Measurements from ENCODE around the gene ACVRL1.

The ACVRL1 gene

DNA sequence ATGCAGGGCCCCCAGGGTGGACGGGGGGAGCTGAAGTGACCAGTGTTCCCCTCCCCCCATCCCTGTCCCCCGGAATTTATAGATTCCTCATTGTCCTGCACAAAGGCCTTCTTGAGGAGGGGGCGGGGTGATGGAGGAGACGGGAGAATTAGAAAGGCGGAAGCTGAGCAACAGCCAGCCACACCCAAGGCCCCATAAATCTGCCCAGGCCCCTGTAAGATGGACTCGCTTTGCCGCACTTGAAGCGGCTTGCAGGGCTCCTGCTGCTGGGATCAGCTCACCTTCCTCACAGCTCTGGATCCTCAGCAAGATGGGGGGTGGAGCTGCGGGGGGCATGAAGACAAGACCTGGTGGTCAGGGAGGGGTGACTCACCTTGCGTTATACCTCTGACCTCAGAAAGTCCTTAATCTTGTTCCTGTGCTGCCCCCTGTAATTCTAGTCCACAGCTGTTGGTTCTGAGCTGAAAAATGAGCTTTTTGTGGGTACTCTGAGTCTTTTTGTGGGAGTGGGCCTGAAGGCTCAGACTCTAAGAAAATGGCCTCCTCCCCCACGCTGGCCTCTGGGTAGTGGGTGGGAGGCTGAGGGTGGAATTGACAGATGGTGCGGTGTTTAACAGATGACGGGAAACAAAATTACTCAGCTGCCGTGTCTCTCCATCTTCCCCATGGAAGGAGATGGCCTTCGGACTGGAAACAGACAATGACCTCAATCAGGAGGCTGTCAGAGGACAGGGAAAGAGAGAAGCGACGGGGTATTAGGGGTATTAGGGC is 35.2 kb upstream of the ACVRL1 start:
- DNase-seq (ENCODE audit: extremely low spot score) = no peak
- ChIA-PET POLR2A (no interaction called here), CTCF (interaction anchor here (0.6 to 1.3 kb wide), 4 partner anchors 35 to 789 kb away, joined by 3 read pairs; partner anchors contain the start of gene CSRNP2)
- TF ChIP-seq CTBP1 (IDR thresholded peaks at IDR 0.05; ENCODE audit: borderline replicate concordance) = no peak
- no peak for TF ChIP-seq SUZ12 (IDR thresholded peaks at IDR 0.05)
- TF ChIP-seq NFRKB (IDR thresholded peaks at IDR 0.05) = no peak
- no peak for TF ChIP-seq FOXA1 (IDR thresholded peaks at IDR 0.05)
- TF ChIP-seq ELF4 (IDR thresholded peaks at IDR 0.05) = no peak
- TF ChIP-seq TARDBP (IDR thresholded peaks at IDR 0.05) = no peak
- TF ChIP-seq ZNF384 (IDR thresholded peaks at IDR 0.05) = no peak
- TF ChIP-seq FOXK2 (IDR thresholded peaks at IDR 0.05) = no peak
- TF ChIP-seq, protein P1, sequence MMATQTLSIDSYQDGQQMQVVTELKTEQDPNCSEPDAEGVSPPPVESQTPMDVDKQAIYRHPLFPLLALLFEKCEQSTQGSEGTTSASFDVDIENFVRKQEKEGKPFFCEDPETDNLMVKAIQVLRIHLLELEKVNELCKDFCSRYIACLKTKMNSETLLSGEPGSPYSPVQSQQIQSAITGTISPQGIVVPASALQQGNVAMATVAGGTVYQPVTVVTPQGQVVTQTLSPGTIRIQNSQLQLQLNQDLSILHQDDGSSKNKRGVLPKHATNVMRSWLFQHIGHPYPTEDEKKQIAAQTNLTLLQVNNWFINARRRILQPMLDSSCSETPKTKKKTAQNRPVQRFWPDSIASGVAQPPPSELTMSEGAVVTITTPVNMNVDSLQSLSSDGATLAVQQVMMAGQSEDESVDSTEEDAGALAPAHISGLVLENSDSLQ (IDR thresholded peaks at IDR 0.05) = no peak
- TF ChIP-seq FOXM1 (IDR thresholded peaks at IDR 0.05; ENCODE audit: borderline replicate concordance) = no peak
- TF ChIP-seq L3MBTL2 (conservative IDR thresholded peaks at IDR 0.05) = no peak
- no peak for TF ChIP-seq SP1 (IDR thresholded peaks at IDR 0.05)
- TF ChIP-seq HDGF (IDR thresholded peaks at IDR 0.05; ENCODE audit: borderline replicate concordance) = no peak
- no peak for TF ChIP-seq BHLHE40 (IDR thresholded peaks at IDR 0.05; ENCODE audit: borderline replicate concordance)
- TF ChIP-seq ARNT (IDR thresholded peaks at IDR 0.05) = no peak

DNA sequence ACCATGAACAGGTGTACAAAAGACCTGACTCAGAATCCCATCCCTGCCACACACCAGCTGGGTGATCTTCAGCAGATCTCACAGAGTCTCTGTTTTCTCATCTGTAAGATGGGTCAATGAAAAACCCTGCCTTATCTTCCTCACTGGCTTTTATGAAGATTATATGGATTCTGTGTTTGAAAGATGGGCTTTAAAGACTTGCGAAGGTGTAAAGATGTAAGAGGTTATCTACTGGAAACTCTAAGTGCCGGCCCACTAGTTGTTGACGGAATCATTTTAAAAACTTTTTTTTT is 34.7 kb upstream of the ACVRL1 start:
- no peak for TF ChIP-seq ZNF384 (IDR thresholded peaks at IDR 0.05)
- TF ChIP-seq BHLHE40 (IDR thresholded peaks at IDR 0.05; ENCODE audit: borderline replicate concordance) = no peak
- TF ChIP-seq, protein P1 (IDR thresholded peaks at IDR 0.05) = no peak
- no peak for TF ChIP-seq L3MBTL2 (conservative IDR thresholded peaks at IDR 0.05)
- TF ChIP-seq SUZ12 (IDR thresholded peaks at IDR 0.05) = no peak
- no peak for TF ChIP-seq NFRKB (IDR thresholded peaks at IDR 0.05)
- TF ChIP-seq ELF4 (IDR thresholded peaks at IDR 0.05) = no peak
- TF ChIP-seq CTBP1 (IDR thresholded peaks at IDR 0.05; ENCODE audit: borderline replicate concordance) = no peak
- no peak for TF ChIP-seq FOXA1 (IDR thresholded peaks at IDR 0.05)
- TF ChIP-seq HDGF (IDR thresholded peaks at IDR 0.05; ENCODE audit: borderline replicate concordance) = no peak
- no peak for TF ChIP-seq FOXM1 (IDR thresholded peaks at IDR 0.05; ENCODE audit: borderline replicate concordance)
- no peak for TF ChIP-seq FOXK2 (IDR thresholded peaks at IDR 0.05)
- TF ChIP-seq LEF1 (IDR thresholded peaks at IDR 0.05; ENCODE audit: borderline replicate concordance) = no peak
- no peak for TF ChIP-seq ARNT (IDR thresholded peaks at IDR 0.05)
- no peak for TF ChIP-seq SP1 (IDR thresholded peaks at IDR 0.05)
- no peak for TF ChIP-seq TARDBP (IDR thresholded peaks at IDR 0.05)
- ChIA-PET CTCF (interaction anchor here (0.6 kb wide), 1 partner anchor 789 kb away, joined by 3 read pairs; the partner anchor contains the start of gene CSRNP2), POLR2A (no interaction called here)

DNA sequence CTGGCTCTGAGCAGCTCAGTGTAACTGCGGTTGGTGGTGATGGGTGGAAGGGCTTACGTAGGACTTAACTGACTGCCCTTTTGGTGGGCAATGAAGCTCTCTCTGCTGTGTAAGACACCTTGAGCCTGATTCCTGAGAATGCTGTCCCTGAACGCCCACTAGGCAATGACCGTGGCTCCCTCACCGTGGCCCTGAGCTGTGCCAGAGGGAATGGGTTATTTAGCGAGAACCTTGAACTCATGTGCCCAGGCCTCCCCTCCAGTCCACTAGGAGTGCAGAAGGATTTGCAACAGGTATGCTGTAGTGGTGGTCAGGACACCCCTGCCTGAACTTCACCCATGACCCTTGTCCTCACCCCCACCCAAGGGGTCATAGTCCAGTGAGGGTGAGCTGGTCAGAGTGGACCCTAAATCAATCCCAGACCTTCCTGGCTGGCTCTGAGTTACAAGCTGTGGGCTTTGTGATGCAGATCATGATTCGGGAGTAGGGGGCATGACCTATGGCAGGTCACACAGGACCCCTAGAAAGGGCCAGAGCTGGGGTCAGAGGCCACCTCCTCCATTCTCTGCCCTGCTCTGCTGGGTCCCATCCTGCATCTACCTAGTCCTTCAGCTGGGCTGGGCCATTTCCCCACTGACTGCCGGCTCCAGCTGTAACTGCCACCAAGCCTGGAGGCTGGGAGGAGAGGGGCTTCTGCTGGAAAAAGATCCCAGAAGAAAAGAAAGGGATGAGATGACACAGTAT is 33.9 kb upstream of the ACVRL1 start:
- ChIA-PET CTCF (interaction anchor here (1.6 kb wide), 1 partner anchor 50 kb away, joined by 5 read pairs; no protein-coding TSS in a partner anchor), POLR2A (no interaction called here)
- TF ChIP-seq ZNF384 (IDR thresholded peaks at IDR 0.05) (no peak), SP1 (IDR thresholded peaks at IDR 0.05) (no peak), L3MBTL2 (conservative IDR thresholded peaks at IDR 0.05) (no peak), CTBP1 (IDR thresholded peaks at IDR 0.05; ENCODE audit: borderline replicate concordance) (no peak), ARNT (IDR thresholded peaks at IDR 0.05) (no peak)
- DNase-seq (ENCODE audit: extremely low spot score) = no peak

More for the DNA sequence above, 34.7 kb upstream of the ACVRL1 start:
- DNase-seq (ENCODE audit: extremely low spot score) = no peak

DNA sequence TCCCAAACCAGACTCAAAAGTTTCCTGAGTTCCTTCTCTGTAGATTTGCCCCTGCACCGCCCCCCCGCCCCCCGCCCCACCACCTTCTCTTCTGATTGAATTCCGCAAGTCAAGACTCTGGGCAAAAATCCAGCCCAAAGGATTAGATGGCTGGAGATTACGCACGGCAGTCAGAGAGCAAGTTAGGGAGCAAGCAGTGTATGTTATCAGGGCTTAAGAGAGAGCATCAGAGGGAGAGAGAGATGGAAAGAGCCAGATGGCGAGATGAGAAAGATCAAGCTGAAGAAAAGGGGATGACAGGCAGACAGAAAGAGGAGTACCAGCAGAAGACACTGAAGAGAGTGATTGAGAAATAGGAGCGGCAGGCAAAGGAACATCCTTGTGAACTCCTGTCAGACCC is 33.3 kb upstream of the ACVRL1 start:
- TF ChIP-seq CTBP1 (IDR thresholded peaks at IDR 0.05; ENCODE audit: borderline replicate concordance) = no peak
- TF ChIP-seq SUZ12 (IDR thresholded peaks at IDR 0.05) = no peak
- no peak for TF ChIP-seq NFRKB (IDR thresholded peaks at IDR 0.05)
- TF ChIP-seq HDGF (IDR thresholded peaks at IDR 0.05; ENCODE audit: borderline replicate concordance) = no peak
- no peak for TF ChIP-seq FOXA1 (IDR thresholded peaks at IDR 0.05)
- no peak for TF ChIP-seq SP1 (IDR thresholded peaks at IDR 0.05)
- TF ChIP-seq, protein P1 (IDR thresholded peaks at IDR 0.05) = no peak
- TF ChIP-seq BHLHE40 (IDR thresholded peaks at IDR 0.05; ENCODE audit: borderline replicate concordance) = no peak
- no peak for TF ChIP-seq ZNF384 (IDR thresholded peaks at IDR 0.05)
- TF ChIP-seq FOXM1 (IDR thresholded peaks at IDR 0.05; ENCODE audit: borderline replicate concordance) = no peak
- POLR2A ChIA-PET = no interaction called here
- CTCF ChIA-PET = interaction anchor here (1.6 kb wide), 1 partner anchor 50 kb away, joined by 5 read pairs; no protein-coding TSS in a partner anchor
- no peak for DNase-seq (ENCODE audit: extremely low spot score)

DNA sequence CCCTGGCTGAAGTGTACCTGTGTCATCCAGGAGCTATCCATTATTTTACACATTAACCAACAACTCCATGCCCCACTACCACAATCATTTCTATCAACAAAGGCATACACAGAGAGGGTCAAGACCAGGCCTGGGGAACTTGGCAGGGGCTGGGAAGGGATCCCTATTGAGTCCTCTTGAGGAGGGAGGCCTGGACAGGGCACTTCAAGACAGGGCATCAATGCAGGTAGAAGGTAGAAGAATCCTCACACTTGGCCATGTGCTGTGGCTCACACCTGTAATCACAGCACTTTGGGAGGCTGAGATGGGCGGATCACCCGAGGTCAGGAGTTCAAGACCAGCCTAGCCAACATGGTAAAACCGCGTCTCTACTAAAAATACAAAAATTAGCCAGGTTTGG is 32.8 kb upstream of the ACVRL1 start:
- no peak for TF ChIP-seq ZNF384 (IDR thresholded peaks at IDR 0.05)
- no peak for DNase-seq (ENCODE audit: extremely low spot score)
- ChIA-PET POLR2A (no interaction called here), CTCF (interaction anchor here (1.0 to 1.6 kb wide), 9 partner anchors 8 to 453 kb away, joined by 3 to 8 read pairs (median 4); partner anchors contain the start of gene ANKRD33)

DNA sequence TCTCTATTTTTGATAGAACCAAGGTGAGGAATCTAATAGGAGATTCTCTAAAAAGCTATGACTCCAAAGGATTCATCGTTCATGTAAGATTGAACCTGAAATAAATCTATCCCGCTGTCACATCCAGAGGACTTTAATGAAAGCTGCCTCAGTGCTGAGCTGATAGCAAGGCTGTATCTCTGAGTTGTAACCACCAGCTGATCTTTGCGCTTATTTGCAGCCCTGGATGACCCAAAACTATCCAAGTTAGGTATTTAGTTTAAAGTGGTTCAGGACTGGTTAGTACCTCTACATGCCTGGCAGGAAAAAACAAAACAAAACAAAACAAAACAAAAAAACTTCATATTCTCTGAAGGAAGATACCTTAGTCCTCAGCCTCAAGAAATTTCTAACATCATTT is 28.2 kb upstream of the ACVRL1 start:
- no peak for DNase-seq (ENCODE audit: extremely low spot score)
- ChIA-PET CTCF (interaction anchor here (0.6 to 1.0 kb wide), 2 partner anchors 40 to 55 kb away, joined by 3 to 6 read pairs; no protein-coding TSS in a partner anchor), POLR2A (interaction anchor here (0.8 kb wide), 1 partner anchor 46 kb away, joined by 3 read pairs; no protein-coding TSS in a partner anchor)
- TF ChIP-seq ARNT (IDR thresholded peaks at IDR 0.05) (no peak), BHLHE40 (IDR thresholded peaks at IDR 0.05; ENCODE audit: borderline replicate concordance) (no peak), ELF4 (IDR thresholded peaks at IDR 0.05) (no peak), ZNF384 (IDR thresholded peaks at IDR 0.05) (no peak), CTBP1 (IDR thresholded peaks at IDR 0.05; ENCODE audit: borderline replicate concordance) (no peak), TARDBP (IDR thresholded peaks at IDR 0.05) (no peak), SUZ12 (IDR thresholded peaks at IDR 0.05) (no peak), HDGF (IDR thresholded peaks at IDR 0.05; ENCODE audit: borderline replicate concordance) (no peak), L3MBTL2 (conservative IDR thresholded peaks at IDR 0.05) (no peak), LEF1 (IDR thresholded peaks at IDR 0.05; ENCODE audit: borderline replicate concordance) (no peak), SP1 (IDR thresholded peaks at IDR 0.05) (no peak), NFRKB (IDR thresholded peaks at IDR 0.05) (no peak)
- TF ChIP-seq, protein P1 (IDR thresholded peaks at IDR 0.05) = no peak

All from HEK293T (cell line).